ENCODE measurements around the gene KLK3.
"Not testable (repeated sequence)": the region's sequence is repeated elsewhere in the genome, so short reads cannot be mapped to it uniquely, and the experiment has no call there.

Gene KLK3

DNA sequence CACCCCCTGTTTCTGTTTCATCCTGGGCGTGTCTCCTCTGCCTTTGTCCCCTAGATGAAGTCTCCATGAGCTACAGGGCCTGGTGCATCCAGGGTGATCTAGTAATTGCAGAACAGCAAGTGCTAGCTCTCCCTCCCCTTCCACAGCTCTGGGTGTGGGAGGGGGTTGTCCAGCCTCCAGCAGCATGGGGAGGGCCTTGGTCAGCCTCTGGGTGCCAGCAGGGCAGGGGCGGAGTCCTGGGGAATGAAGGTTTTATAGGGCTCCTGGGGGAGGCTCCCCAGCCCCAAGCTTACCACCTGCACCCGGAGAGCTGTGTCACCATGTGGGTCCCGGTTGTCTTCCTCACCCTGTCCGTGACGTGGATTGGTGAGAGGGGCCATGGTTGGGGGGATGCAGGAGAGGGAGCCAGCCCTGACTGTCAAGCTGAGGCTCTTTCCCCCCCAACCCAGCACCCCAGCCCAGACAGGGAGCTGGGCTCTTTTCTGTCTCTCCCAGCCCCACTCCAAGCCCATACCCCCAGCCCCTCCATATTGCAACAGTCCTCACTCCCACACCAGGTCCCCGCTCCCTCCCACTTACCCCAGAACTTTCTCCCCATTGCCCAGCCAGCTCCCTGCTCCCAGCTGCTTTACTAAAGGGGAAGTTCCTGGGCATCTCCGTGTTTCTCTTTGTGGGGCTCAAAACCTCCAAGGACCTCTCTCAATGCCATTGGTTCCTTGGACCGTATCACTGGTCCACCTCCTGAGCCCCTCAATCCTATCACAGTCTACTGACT lies at the start of gene KLK3:
KLK3 (plus strand) TSS at position 280 of the 775 bp plus-strand sequence; CDS start at position 321, 41 bp downstream.
- Histone ChIP-seq H3K9ac (ENCODE audit: low read length) (no peak within 1 kb of the TSS), H3K79me2 (ENCODE audit: low read length) (no peaks in the 10 kb centered on the region), H3K4me2 (ENCODE audit: low read depth, low read length) (no peak within 1 kb of the TSS), H3K27ac (ENCODE audit: low read length) (no peak within 1 kb of the TSS), H3K9me2 (replicated peaks; ENCODE audit: insufficient read depth, low read length) (no peaks in the 10 kb centered on the region), H3K27me3 (replicated peaks; ENCODE audit: insufficient read depth, low read length) (peaks cover 46% of the 10 kb centered on the region), H4K20me1 (ENCODE audit: insufficient read depth, low read length) (no peaks in the 10 kb centered on the region), H3F3A (ENCODE audit: insufficient read depth, low read length) (no peaks in the 10 kb centered on the region), H3K9me3 (replicated peaks; ENCODE audit: insufficient read depth, low read length) (no peaks in the 10 kb centered on the region), H2AFZ (ENCODE audit: low read length) (no peak within 1 kb of the TSS), H3K4me3 (ENCODE audit: low read length) (no peak within 1 kb of the TSS), H3K4me1 (ENCODE audit: low read length) (no peaks in the 10 kb centered on the region), H3K36me3 (replicated peaks; ENCODE audit: insufficient read depth, low read length) (no peaks in the 10 kb centered on the region)
- no peak for TF ChIP-seq EZH2 (optimal IDR thresholded peaks at IDR 0.05; ENCODE audit: low read depth, low read length)
- TF ChIP-seq, protein P1, sequence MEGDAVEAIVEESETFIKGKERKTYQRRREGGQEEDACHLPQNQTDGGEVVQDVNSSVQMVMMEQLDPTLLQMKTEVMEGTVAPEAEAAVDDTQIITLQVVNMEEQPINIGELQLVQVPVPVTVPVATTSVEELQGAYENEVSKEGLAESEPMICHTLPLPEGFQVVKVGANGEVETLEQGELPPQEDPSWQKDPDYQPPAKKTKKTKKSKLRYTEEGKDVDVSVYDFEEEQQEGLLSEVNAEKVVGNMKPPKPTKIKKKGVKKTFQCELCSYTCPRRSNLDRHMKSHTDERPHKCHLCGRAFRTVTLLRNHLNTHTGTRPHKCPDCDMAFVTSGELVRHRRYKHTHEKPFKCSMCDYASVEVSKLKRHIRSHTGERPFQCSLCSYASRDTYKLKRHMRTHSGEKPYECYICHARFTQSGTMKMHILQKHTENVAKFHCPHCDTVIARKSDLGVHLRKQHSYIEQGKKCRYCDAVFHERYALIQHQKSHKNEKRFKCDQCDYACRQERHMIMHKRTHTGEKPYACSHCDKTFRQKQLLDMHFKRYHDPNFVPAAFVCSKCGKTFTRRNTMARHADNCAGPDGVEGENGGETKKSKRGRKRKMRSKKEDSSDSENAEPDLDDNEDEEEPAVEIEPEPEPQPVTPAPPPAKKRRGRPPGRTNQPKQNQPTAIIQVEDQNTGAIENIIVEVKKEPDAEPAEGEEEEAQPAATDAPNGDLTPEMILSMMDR (IDR thresholded peaks at IDR 0.05; ENCODE audit: low read length) = no peak
- no peak for TF ChIP-seq EZH2phosphoT487 (IDR thresholded peaks at IDR 0.05; ENCODE audit: low read length)
- no peak for DNase-seq

GRCh38 chr19:50808856-50809255 lies 45.9 kb upstream of the KLK3 start:
- no peaks in the 10 kb centered on the region for H3F3A ChIP-seq (ENCODE audit: insufficient read depth, low read length)
- TF ChIP-seq EZH2phosphoT487 (IDR thresholded peaks at IDR 0.05; ENCODE audit: low read length) (no peak), EZH2 (optimal IDR thresholded peaks at IDR 0.05; ENCODE audit: low read depth, low read length) (no peak)
- TF ChIP-seq, protein P1 (IDR thresholded peaks at IDR 0.05; ENCODE audit: low read length) = no peak
- no peaks in the 10 kb centered on the region for H4K20me1 ChIP-seq (ENCODE audit: insufficient read depth, low read length)
- H3K36me3 ChIP-seq (replicated peaks; ENCODE audit: insufficient read depth, low read length) = no peaks in the 10 kb centered on the region
- H3K4me1 ChIP-seq (ENCODE audit: low read length) = no peaks in the 10 kb centered on the region
- peaks cover 27% of the 10 kb centered on the region for H3K27me3 ChIP-seq (replicated peaks; ENCODE audit: insufficient read depth, low read length)
- DNase-seq = no peak
- no peaks in the 10 kb centered on the region for H3K9me2 ChIP-seq (replicated peaks; ENCODE audit: insufficient read depth, low read length)
- H3K79me2 ChIP-seq (ENCODE audit: low read length) = peaks cover 6% of the 10 kb centered on the region
- H3K4me3 ChIP-seq (ENCODE audit: low read length) = no peak overlapping the region
- H3K4me2 ChIP-seq (ENCODE audit: low read depth, low read length) = no peak overlapping the region
- no peak overlapping the region for H3K9ac ChIP-seq (ENCODE audit: low read length)
- no peak overlapping the region for H2AFZ ChIP-seq (ENCODE audit: low read length)
- no peak overlapping the region for H3K27ac ChIP-seq (ENCODE audit: low read length)
- no peaks in the 10 kb centered on the region for H3K9me3 ChIP-seq (replicated peaks; ENCODE audit: insufficient read depth, low read length)

GRCh38 chr19:50811622-50812238 lies 43.0 kb upstream of the KLK3 start:
- H2AFZ ChIP-seq (ENCODE audit: low read length); H3F3A ChIP-seq (ENCODE audit: insufficient read depth, low read length): not testable (repeated sequence)

DNA sequence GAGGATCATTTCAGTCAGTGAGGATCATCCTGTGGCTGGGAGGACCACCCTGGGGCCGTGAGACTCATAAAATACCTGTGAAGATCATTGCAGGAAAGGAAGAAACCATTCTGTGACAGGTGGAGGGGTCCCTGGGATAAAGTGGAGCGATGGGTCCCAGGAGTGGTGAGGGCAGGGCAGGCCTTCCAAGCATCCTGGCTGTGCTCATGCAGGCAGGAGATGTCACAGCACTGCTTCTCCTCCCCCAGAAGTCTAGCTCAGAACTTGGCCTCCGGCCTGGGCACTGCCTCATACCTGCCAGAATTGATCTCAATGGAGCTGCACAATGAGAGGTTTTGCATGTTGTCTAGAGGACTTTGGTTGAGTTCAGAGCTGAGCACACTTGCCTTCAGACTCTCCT lies 42.2 kb upstream of the KLK3 start:
- Histone ChIP-seq H3K4me1 (ENCODE audit: low read length) (no peaks in the 10 kb centered on the region), H3K9ac (ENCODE audit: low read length) (no peak overlapping the region), H3K27me3 (replicated peaks; ENCODE audit: insufficient read depth, low read length) (peaks cover 56% of the 10 kb centered on the region), H3K36me3 (replicated peaks; ENCODE audit: insufficient read depth, low read length) (no peaks in the 10 kb centered on the region), H2AFZ (ENCODE audit: low read length) (no peak overlapping the region), H3F3A (ENCODE audit: insufficient read depth, low read length) (no peaks in the 10 kb centered on the region), H3K79me2 (ENCODE audit: low read length) (no peaks in the 10 kb centered on the region), H4K20me1 (ENCODE audit: insufficient read depth, low read length) (no peaks in the 10 kb centered on the region), H3K9me3 (replicated peaks; ENCODE audit: insufficient read depth, low read length) (no peaks in the 10 kb centered on the region), H3K4me2 (ENCODE audit: low read depth, low read length) (no peak overlapping the region), H3K27ac (ENCODE audit: low read length) (no peak overlapping the region), H3K4me3 (ENCODE audit: low read length) (no peak overlapping the region), H3K9me2 (replicated peaks; ENCODE audit: insufficient read depth, low read length) (no peaks in the 10 kb centered on the region)
- DNase-seq = no peak
- TF ChIP-seq EZH2phosphoT487 (IDR thresholded peaks at IDR 0.05; ENCODE audit: low read length) (no peak), EZH2 (optimal IDR thresholded peaks at IDR 0.05; ENCODE audit: low read depth, low read length) (no peak)
- TF ChIP-seq, protein P1 (IDR thresholded peaks at IDR 0.05; ENCODE audit: low read length) = no peak

More at GRCh38 chr19:50811622-50812238, 43.0 kb upstream of the KLK3 start:
- H4K20me1 ChIP-seq (ENCODE audit: insufficient read depth, low read length); DNase-seq; H3K36me3 ChIP-seq (replicated peaks; ENCODE audit: insufficient read depth, low read length); H3K9me2 ChIP-seq (replicated peaks; ENCODE audit: insufficient read depth, low read length); H3K27ac ChIP-seq (ENCODE audit: low read length); H3K4me2 ChIP-seq (ENCODE audit: low read depth, low read length); H3K9me3 ChIP-seq (replicated peaks; ENCODE audit: insufficient read depth, low read length); H3K79me2 ChIP-seq (ENCODE audit: low read length); H3K4me1 ChIP-seq (ENCODE audit: low read length); H3K9ac ChIP-seq (ENCODE audit: low read length); H3K4me3 ChIP-seq (ENCODE audit: low read length): not testable (repeated sequence)
- peaks cover 49% of the 10 kb centered on the region for H3K27me3 ChIP-seq (replicated peaks; ENCODE audit: insufficient read depth, low read length)
